GM12864 (cell line): ENCODE results near the gene ADORA2A.
"Not testable (repeated sequence)": the region's sequence is repeated elsewhere in the genome, so short reads cannot be mapped to it uniquely, and the experiment has no call there.

ENCODE experiments used
- DNase-seq: peaks from one replicate; pipeline ENCODE4 v3.0.0-alpha.2; 2011; ENCODE audit warnings: low read depth
- H3K4me3 ChIP-seq: 2 replicates; pipeline ENCODE4 v1.5.1; 2011; ENCODE audit warnings: mild to moderate bottlenecking, low read depth, low read length, control low read depth
- TF ChIP-seq, protein P1 (sequence below): IDR thresholded peaks from 2 replicates; pipeline ENCODE4 v1.5.1; 2011; ENCODE audit warnings: low read depth, mild to moderate bottlenecking, moderate library complexity, low read length, control low read depth, inconsistent platforms; ENCODE audit errors: missing control alignments

Gene ADORA2A

DNA sequence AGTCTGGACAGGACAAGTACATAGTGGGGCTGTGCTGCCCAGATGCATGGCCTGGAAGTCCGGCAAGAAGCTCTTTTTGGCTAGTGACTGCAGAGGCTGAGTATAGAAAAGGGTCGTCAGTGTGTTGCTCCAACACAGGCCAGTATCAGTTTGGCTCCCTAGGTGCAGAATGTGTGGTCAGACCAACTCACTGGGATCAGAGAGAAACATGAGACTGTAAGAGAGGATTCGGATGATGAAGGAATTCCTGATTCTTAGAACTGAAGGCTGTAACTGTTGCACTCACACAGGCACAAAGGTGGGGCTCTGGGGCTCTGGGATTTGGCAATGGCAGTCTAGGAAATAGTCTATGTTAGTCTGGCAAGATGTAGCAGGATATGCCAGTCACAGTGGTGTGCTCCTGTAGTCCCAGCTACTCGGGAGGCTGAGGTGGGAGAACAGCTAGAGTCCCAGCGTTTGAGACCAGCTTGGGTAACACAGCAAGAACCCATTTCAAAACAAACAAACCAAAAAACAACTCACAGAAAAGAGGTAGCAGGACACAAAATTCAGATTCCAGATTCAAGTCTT, 56.7 kb downstream of the ADORA2A start:
- no peak overlapping the region for H3K4me3 ChIP-seq
- TF ChIP-seq, protein P1, sequence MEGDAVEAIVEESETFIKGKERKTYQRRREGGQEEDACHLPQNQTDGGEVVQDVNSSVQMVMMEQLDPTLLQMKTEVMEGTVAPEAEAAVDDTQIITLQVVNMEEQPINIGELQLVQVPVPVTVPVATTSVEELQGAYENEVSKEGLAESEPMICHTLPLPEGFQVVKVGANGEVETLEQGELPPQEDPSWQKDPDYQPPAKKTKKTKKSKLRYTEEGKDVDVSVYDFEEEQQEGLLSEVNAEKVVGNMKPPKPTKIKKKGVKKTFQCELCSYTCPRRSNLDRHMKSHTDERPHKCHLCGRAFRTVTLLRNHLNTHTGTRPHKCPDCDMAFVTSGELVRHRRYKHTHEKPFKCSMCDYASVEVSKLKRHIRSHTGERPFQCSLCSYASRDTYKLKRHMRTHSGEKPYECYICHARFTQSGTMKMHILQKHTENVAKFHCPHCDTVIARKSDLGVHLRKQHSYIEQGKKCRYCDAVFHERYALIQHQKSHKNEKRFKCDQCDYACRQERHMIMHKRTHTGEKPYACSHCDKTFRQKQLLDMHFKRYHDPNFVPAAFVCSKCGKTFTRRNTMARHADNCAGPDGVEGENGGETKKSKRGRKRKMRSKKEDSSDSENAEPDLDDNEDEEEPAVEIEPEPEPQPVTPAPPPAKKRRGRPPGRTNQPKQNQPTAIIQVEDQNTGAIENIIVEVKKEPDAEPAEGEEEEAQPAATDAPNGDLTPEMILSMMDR, result no peak
- DNase-seq, result no peak

DNA sequence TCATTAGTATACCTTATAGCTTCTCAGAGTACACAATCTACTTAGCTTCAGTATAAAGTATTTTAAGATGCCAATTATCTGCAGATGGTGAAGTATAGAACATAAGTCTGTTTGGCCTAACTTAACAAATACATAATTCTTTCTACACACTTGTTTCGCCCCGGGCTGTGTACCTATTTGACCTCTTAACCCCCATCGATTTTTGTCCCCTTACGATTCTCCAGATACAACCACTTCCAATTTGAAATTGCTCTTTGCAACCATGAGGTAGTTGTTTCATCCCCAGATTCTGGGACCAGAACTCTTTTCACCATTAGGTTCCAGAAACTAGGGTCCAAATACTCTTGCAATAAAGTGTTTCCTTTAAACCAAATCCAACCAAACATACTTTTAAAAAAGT, 57.8 kb downstream of the ADORA2A start:
- DNase-seq, result no peak
- H3K4me3 ChIP-seq, result no peak overlapping the region
- TF ChIP-seq, protein P1, result no peak

DNA sequence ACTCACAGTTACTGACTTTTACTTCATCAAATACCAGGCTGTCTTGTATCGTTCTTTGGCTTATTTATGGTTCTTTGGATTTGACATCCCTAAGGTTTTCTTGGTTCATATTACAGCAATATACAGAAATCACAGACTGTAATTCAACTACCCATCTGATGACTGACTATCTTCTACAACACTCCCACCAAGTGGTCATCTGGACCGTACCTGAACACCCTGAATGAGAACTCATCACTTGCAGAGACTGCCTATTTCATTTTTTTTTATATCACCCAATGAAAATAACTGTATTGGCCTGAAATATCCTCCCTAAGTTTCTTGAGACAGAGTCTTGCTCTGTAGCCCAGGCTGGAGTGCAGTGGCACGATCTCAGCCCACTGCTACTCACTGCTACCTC, 58.2 kb downstream of the ADORA2A start:
- no peak overlapping the region for H3K4me3 ChIP-seq
- no peak for DNase-seq
- TF ChIP-seq, protein P1, result peak; percentile 25

DNA sequence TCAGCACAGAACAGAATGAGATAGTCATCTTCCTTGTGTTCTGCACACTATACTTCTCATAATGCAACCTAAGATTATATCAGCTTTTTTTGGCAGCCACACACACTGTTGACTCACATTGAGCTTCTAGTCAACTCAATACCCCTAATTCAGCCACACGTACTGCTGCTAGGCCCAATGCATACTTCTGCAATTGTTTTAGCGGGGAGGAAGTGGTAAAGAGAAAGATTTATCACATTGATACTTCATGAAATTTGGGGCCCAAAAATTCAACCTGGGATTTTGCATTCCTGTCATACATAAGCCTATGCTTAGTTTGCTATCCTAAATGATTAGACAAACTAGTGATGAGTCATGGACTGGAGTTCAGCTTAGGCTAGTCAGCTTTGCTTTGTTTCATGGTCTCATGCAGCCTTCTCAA, 59.1 kb downstream of the ADORA2A start:
- no peak overlapping the region for H3K4me3 ChIP-seq
- DNase-seq, result no peak
- TF ChIP-seq, protein P1, result no peak

DNA sequence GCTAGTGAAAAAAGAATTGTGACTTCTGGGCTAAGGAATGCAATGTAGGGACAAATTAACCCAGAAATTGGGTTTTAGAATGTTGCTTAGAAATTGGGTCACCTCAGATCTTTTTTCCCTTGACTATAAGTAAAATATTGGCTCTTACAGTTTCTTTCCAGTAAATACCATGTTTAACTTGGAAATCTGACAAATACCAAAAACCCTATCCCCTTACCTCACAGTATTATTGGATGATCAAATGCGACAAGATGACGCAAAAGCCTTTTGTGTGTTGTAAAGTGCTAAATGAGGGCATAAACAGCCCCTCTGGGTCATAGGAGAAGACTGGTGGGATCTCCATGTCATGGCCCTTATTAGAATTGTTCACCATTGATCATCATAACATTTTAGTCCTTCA, 61.6 kb downstream of the ADORA2A start:
- no peak for DNase-seq
- no peak overlapping the region for H3K4me3 ChIP-seq
- TF ChIP-seq, protein P1, result no peak

DNA sequence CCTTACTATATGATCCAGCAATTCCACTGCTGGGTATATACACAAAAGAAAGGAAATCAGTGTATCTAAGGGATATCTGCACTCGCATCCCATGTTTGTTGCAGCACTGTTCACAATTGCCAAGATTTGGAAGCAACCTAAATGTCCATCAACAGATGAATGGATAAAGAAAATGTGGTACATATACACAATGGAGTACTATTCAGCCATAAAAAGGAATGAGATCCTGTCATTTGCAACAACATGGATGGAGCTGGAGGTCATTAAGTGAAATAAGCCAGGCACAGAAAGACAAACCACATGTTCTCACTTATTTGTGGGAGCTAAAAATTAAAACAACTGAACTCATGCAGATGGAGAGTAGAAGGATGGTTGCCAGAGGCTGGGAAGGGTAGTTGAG, 62.0 kb downstream of the ADORA2A start:
- not testable (repeated sequence) for H3K4me3 ChIP-seq, DNase-seq
